GM23248 (cell line): ENCODE measurements around the gene TAPBP.

Experiments used
- EZH2 ChIP-seq: fragments of 200-600 bp; sonication (generic); IDR thresholded peaks from 2 replicates; pipeline ENCODE4 v1.6.1; 2018; ENCODE audit warnings: antibody characterized with exemption, mild to moderate bottlenecking; ENCODE audit not compliant: insufficient read depth, poor library complexity, severe bottlenecking
- EZH2phosphoT487 ChIP-seq: fragments of 200-600 bp; sonication (generic); IDR thresholded peaks from 2 replicates; pipeline ENCODE4 v1.6.1; 2018; ENCODE audit warnings: antibody characterized with exemption, moderate library complexity, mild to moderate bottlenecking, low read depth; ENCODE audit not compliant: insufficient read depth

DNA sequence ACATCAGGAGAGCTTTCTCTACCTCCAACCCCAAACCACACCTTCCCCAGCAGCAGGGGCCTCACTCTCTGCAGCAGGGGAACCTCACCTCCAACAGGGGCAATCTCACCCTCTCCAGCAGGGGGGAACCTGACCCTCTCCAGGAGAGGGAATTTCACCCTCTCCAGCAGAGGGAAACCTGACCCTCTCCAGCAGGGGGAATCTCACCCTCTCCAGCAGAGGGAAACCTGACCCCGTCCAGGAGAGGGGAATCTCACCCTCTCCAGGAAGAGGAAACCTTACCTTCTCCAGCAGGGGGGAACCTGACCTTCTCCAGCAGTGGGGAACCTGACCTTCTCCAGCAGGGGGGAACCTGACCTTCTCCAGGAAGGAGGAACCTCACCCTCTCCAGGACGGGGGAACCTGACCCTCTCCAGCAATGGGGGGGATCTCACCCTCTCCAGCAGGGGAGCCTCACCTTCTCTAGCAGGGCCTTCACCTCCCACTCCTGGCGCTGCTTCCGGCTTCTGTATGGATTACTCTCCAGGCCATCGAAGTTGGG lies 33.8 kb downstream of the TAPBP start:
- TF ChIP-seq EZH2 (no peak), EZH2phosphoT487 (no peak)
